Lung (tissue), 12 donors: Measurements from ENCODE around the gene TEX261. TPM values are rescaled to one million over a fixed set of nuclear protein-coding genes. Genes with fewer than 3 reads are reported as not detected.

Experiments used
- ATAC-seq: fragments of 200-7000 bp; cut with Tn5 transposase; one replicate; pipeline ENCODE4 v1.9.1; 2020; ENCODE audit warnings: moderate number of reproducible peaks; ENCODE audit not compliant: insufficient read depth, low FRiP score
- DNase-seq, 3 donors: peaks; one replicate each; pipeline ENCODE4 v3.0.0-alpha.2; 2013 to 2017
- H3K27ac ChIP-seq, 2 donors: one replicate each; pipeline ENCODE4 v1.5.1; 2013; ENCODE audit warnings: mild to moderate bottlenecking in 2 of 2, moderate library complexity in 2 of 2, control low read depth in 1 of 2, inconsistent platforms in 1 of 2, low read depth in 1 of 2, low read length in 1 of 2
- H3K27me3 ChIP-seq, 3 donors: one replicate each; pipeline ENCODE4 v1.5.1; 2013; ENCODE audit warnings: low read length in 2 of 3; ENCODE audit not compliant: control insufficient read depth in 3 of 3, insufficient read depth in 3 of 3
- H3K36me3 ChIP-seq, 4 donors: one replicate each; pipeline ENCODE4 v1.5.1; 2013; ENCODE audit warnings: low read length in 4 of 4, mild to moderate bottlenecking in 1 of 4, moderate library complexity in 1 of 4; ENCODE audit not compliant: control insufficient read depth in 4 of 4, insufficient read depth in 4 of 4
- H3K4me1 ChIP-seq, 5 donors: one replicate each; pipeline ENCODE4 v1.5.1; 2013; ENCODE audit warnings: low read length in 5 of 5, mild to moderate bottlenecking in 2 of 5, moderate library complexity in 1 of 5; ENCODE audit not compliant: control insufficient read depth in 5 of 5, insufficient read depth in 5 of 5
- H3K4me3 ChIP-seq: one replicate; pipeline ENCODE4 v1.5.1; 2013; ENCODE audit warnings: mild to moderate bottlenecking, control low read depth, moderate library complexity
- H3K9ac ChIP-seq, 2 donors: one replicate each; pipeline ENCODE4 v1.5.1; 2013; ENCODE audit warnings: low read length in 2 of 2, control low read depth in 1 of 2; ENCODE audit not compliant: insufficient read depth in 1 of 2
- H3K9me3 ChIP-seq, 4 donors: one replicate each; pipeline ENCODE4 v1.5.1; 2013; ENCODE audit warnings: low read length in 3 of 4, mild to moderate bottlenecking in 1 of 4, moderate library complexity in 1 of 4; ENCODE audit not compliant: control insufficient read depth in 4 of 4, insufficient read depth in 3 of 4
- CTCF ChIP-seq: IDR thresholded peaks from 2 replicates; pipeline ENCODE4 v1.5.1; 2012; ENCODE audit warnings: mild to moderate bottlenecking; ENCODE audit errors: control extremely low read depth, extremely low read depth
- WGBS, 2 donors: extraction: QIAGEN DNeasy Blood & Tissue Kit; methylation state at CpG; one replicate each; pipeline ENCODE4 v1.1.7; 2013; 5-methylcytosine and 5-hydroxymethylcytosine counted together
- polyA plus RNA-seq, 2 donors: library from polyadenylated mRNA; stranded (reverse); fragments of 200-250 nt; gene quantifications; one replicate each; pipeline ENCODE4 v1.2.1, GENCODE V29; 2013
- total RNA-seq, 2 donors: library from RNA; depleted of rRNA in 1 of 2; stranded (reverse); fragments of >200 nt in 1 of 2; gene quantifications; one replicate each; pipeline ENCODE4 v1.2.1, GENCODE V29; 2014 to 2021
- donor health status: control.
- donor health status: control.
- donor health status: Bipolar disorder and iron deficiency.
- donor health status: healthy.
- donor health status: DM: yes; HTN: yes; CAD: no.

Gene TEX261
- total and polyA plus RNA-seq, 4 donors: 23.0 to 55.8 (median 34.4) TPM

GRCh38 chr2:71003396-71003795, 8.7 kb upstream of the TEX261 start:
- TF ChIP-seq CTCF: no peak
- peaks cover 0 to 7% (median 0%) of the 10 kb centered on the region in 3 donors for H3K27me3 ChIP-seq
- DNase-seq: no peak
- no peak overlapping the region for H3K4me3 ChIP-seq
- no peak overlapping the region for H3K27ac ChIP-seq
- no peak overlapping the region for H3K9ac ChIP-seq
- WGBS, 2 donors: 86 to 94% methylated on average over 6 of the region's 6 CpGs
- no peaks in the 10 kb centered on the region for H3K4me1 ChIP-seq
- peaks cover 0 to under 1% (median 0%) of the 10 kb centered on the region in 4 donors for H3K9me3 ChIP-seq
- H3K36me3 ChIP-seq: no peaks in the 10 kb centered on the region
- ATAC-seq: no peak

DNA sequence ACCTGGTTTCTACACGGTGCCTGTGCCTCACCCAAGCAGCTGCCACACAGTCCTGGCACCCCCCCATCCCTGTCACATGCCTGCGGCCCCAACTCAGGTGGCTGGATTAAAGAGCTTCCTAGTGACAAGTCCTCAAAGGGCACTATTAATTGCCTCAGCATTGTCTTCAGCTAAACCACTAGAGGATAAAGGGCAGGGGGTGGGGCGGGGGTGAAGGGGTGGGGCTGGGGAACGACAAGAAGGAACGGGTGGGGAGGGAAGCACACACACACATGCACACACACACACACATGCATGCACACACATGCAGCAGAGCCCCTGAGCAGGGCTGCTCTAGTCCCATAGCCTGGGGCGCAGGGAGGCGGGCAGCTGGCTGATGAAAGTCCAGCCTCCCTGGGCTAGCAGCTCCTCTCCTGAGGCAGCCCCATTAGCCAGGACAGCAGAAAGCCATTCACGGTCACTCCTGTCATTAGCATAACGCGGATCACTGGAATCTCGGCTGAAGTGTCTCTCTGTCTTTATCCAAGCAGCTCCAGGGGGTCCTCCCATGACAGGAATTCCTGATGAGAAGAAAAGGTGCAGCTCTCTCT, 7.4 kb upstream of the TEX261 start:
- H3K9me3 ChIP-seq: no peaks in the 10 kb centered on the region
- H3K27me3 ChIP-seq: peaks cover 0 to 4% (median 0%) of the 10 kb centered on the region in 3 donors
- no peak for DNase-seq
- TF ChIP-seq CTCF: no peak
- 47 to 63% methylated on average over 11 of the region's 11 CpGs for WGBS, 2 donors
- H3K4me3 ChIP-seq: no peak overlapping the region
- no peaks in the 10 kb centered on the region for H3K36me3 ChIP-seq
- no peak overlapping the region for H3K9ac ChIP-seq
- H3K27ac ChIP-seq: no peak overlapping the region
- no peak for ATAC-seq
- no peaks in the 10 kb centered on the region for H3K4me1 ChIP-seq

DNA sequence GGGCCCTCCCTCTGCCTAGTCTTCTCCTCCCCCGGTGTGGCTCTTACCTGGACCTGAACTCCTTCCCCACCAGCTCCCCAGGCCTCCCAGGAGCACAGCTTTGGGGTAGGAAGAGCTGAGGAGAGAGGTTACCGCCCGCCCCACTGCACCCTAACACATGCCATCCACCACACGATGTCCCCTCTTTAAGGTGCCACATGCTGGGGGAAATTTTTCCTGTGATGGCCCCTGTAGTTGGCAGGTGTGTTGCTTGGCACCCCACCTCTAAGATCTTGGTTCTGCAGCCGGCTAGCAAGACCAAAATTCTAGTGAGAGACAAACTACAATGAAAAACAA, 6.9 kb upstream of the TEX261 start:
- WGBS, 2 donors: 79 to 82% methylated on average over 5 of the region's 5 CpGs
- no peak overlapping the region for H3K27ac ChIP-seq
- TF ChIP-seq CTCF: no peak
- H3K27me3 ChIP-seq: peaks cover 0 to 4% (median 0%) of the 10 kb centered on the region in 3 donors
- H3K4me1 ChIP-seq: no peaks in the 10 kb centered on the region
- H3K4me3 ChIP-seq: no peak overlapping the region
- H3K9me3 ChIP-seq: no peaks in the 10 kb centered on the region
- ATAC-seq (no peak), DNase-seq (no peak)
- no peak overlapping the region for H3K9ac ChIP-seq
- H3K36me3 ChIP-seq: no peaks in the 10 kb centered on the region
